HepG2 (cell line): ENCODE results near the gene ODC1. TPM values are rescaled to one million over a fixed set of nuclear protein-coding genes. Genes with fewer than 3 reads are reported as not detected.

Source experiments
- JUN ChIP-seq: sonication (generic); formaldehyde crosslinking; IDR thresholded peaks from 2 replicates; pipeline ENCODE4 v1.4.0; 2020; ENCODE audit warnings: mild to moderate bottlenecking, missing genetic modification reagents
- MAFF ChIP-seq: IDR thresholded peaks from 2 replicates; pipeline ENCODE4 v1.6.1; 2011; ENCODE audit warnings: low read depth, low read length, improper control_type of control experiment
- MED1 ChIP-seq: sonication (generic); formaldehyde crosslinking; IDR thresholded peaks from 2 replicates; pipeline ENCODE4 v1.4.0; 2020; ENCODE audit warnings: missing genetic modification reagents
- MEIS1 ChIP-seq: sonication (generic); formaldehyde crosslinking; IDR thresholded peaks from 2 replicates; pipeline ENCODE4 v1.9.0; 2021; ENCODE audit warnings: mild to moderate bottlenecking, missing genetic modification reagents, moderate library complexity, borderline replicate concordance
- PAX8 ChIP-seq: sonication (generic); formaldehyde crosslinking; IDR thresholded peaks from 2 replicates; pipeline ENCODE4 v1.8.0; 2022; ENCODE audit warnings: mild to moderate bottlenecking, missing genetic modification reagents, borderline replicate concordance
- PLRG1 ChIP-seq: fragments of 450-650 bp; conservative IDR thresholded peaks from 2 replicates; pipeline ENCODE4 v1.6.1; 2016
- PRMT3 ChIP-seq: sonication (generic); formaldehyde crosslinking; IDR thresholded peaks from 2 replicates; pipeline ENCODE4 v1.8.1; 2022; ENCODE audit warnings: low read depth, mild to moderate bottlenecking, moderate library complexity, missing genetic modification reagents, borderline replicate concordance
- ZFY ChIP-seq: sonication (generic); formaldehyde crosslinking; IDR thresholded peaks from 2 replicates; pipeline ENCODE4 v1.4.0; 2020; ENCODE audit warnings: missing genetic modification reagents
- ZNF256 ChIP-seq: sonication (generic); formaldehyde crosslinking; conservative IDR thresholded peaks from 2 replicates; pipeline ENCODE4 v1.4.0; 2020; ENCODE audit warnings: missing genetic modification reagents
- ZNF263 ChIP-seq: sonication (generic); formaldehyde crosslinking; IDR thresholded peaks from 2 replicates; pipeline ENCODE4 v1.4.0; 2020; ENCODE audit warnings: missing genetic modification reagents
- ZNF768 ChIP-seq: sonication (generic); formaldehyde crosslinking; IDR thresholded peaks from 2 replicates; pipeline ENCODE4 v1.4.0; 2020; ENCODE audit warnings: missing genetic modification reagents
- ZNF776 ChIP-seq: sonication (generic); formaldehyde crosslinking; IDR thresholded peaks from 2 replicates; pipeline ENCODE4 v1.4.0; 2020; ENCODE audit warnings: mild to moderate bottlenecking, missing genetic modification reagents
- ZSCAN12 ChIP-seq: sonication (generic); formaldehyde crosslinking; IDR thresholded peaks from 2 replicates; pipeline ENCODE4 v1.9.0; 2021; ENCODE audit warnings: mild to moderate bottlenecking, missing genetic modification reagents
- polyA plus RNA-seq, 8 experiments: library from polyadenylated mRNA; depleted of rRNA in 3 of 8; stranded (reverse) in 7 of 8; unstranded in 1 of 8; fragments of >200 nt; fragmentation: Illumina TruSeq in 4 of 8; extraction: Trizol in 4 of 8; gene quantifications; 2 replicates each; pipeline versions ENCODE4 v1.2.1 to v1.2.3, GENCODE V29; 2011 to 2016; ENCODE audit warnings: low read depth in 4 of 8, missing spikeins in 1 of 8, mixed read lengths in 1 of 8; ENCODE audit not compliant: insufficient read depth in 1 of 8
- total RNA-seq, 5 experiments: library from RNA; depleted of rRNA; stranded (reverse); fragments of >200 nt; fragmentation: Illumina TruSeq; extraction: Trizol; gene quantifications; 2 replicates each; pipeline ENCODE4 v1.2.3, GENCODE V29; 2016; ENCODE audit warnings: low read depth in 1 of 5
- TF ChIP-seq, protein P1 (sequence below): sonication (generic); formaldehyde crosslinking; IDR thresholded peaks from 2 replicates; pipeline ENCODE4 v1.5.0; 2020; ENCODE audit warnings: missing genetic modification reagents, mild to moderate bottlenecking, borderline replicate concordance
- TF ChIP-seq, protein P2 (sequence below): fragments of 450-650 bp; IDR thresholded peaks from 2 replicates; pipeline ENCODE4 v1.6.1; 2016

Gene ODC1
- total and polyA plus RNA-seq, 2 of the 13 experiments (the other 11 are each of a cell fraction or from before 2014, with no cell fraction given), result 142 to 371 TPM

DNA sequence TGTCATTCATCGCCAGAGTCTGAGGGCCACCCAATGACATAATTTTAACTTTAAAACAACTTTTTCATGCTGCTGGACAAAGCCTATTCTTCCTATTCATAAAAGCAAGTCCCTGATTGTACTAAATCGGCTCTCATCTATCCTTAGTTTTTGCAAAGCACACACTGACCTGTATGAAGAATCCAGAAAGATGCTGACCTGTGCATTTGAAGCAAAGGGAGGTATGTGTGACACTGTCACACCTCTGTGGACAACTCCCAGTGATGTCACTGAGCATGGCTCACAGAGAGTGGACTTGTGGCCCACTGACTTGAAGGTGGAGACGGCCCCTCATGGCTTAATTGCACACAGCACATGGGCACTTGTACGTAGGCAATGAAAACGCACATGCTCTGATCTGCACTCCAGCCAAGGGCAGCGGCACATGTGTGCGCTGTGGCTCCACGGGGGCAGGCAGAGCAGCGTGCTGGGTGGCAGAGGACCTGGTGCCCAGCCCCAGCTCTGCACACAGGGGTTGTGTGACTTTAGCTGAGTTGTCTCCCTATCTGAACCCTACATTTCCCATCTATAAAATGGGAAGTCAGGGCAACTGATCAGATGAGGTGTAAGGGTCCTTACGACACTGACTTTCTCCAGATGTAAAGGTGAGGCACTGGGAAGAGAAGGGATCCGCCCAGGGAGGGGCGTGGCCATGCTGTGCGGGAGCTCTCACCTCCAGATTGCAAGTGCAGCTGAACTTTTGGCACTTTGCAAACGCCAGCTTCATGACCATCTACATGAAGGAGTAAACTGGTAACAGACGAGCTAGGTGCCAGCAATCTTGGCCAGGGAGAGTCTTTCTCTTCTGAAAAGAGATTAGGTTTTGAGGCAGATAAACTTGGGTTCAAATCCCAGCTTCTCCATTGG, 14.3 kb upstream of the ODC1 start (continued):
- TF ChIP-seq ZSCAN12 (CRISPR knock-in tag) (no peak), MED1 (no peak), ZFY (CRISPR knock-in tag) (no peak), ZNF256 (CRISPR knock-in tag) (no peak), PAX8 (CRISPR knock-in tag) (no peak), PRMT3 (CRISPR knock-in tag) (no peak), ZNF768 (no peak), ZNF263 (CRISPR knock-in tag) (no peak), PLRG1 (no peak), MEIS1 (CRISPR knock-in tag) (no peak), JUN (CRISPR knock-in tag) (no peak), ZNF776 (CRISPR knock-in tag) (no peak), MAFF (peak; percentile 62; the same call in 1 of the 2 replicates)
- TF ChIP-seq, protein P1, sequence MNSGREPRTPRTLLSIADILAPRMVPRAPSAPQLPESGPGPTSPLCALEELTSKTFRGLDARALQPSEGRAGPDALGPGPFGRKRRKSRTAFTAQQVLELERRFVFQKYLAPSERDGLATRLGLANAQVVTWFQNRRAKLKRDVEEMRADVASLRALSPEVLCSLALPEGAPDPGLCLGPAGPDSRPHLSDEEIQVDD (CRISPR knock-in tag), result no peak
- TF ChIP-seq, protein P2, sequence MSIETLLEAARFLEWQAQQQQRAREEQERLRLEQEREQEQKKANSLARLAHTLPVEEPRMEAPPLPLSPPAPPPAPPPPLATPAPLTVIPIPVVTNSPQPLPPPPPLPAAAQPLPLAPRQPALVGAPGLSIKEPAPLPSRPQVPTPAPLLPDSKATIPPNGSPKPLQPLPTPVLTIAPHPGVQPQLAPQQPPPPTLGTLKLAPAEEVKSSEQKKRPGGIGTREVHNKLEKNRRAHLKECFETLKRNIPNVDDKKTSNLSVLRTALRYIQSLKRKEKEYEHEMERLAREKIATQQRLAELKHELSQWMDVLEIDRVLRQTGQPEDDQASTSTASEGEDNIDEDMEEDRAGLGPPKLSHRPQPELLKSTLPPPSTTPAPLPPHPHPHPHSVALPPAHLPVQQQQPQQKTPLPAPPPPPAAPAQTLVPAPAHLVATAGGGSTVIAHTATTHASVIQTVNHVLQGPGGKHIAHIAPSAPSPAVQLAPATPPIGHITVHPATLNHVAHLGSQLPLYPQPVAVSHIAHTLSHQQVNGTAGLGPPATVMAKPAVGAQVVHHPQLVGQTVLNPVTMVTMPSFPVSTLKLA, result peak; percentile 79
- TF ChIP-seq, all 625 proteins: peak for 5
